GM23338 (cell line): ENCODE results near the gene GLS. TPM values are rescaled to one million over a fixed set of nuclear protein-coding genes. Genes with fewer than 3 reads are reported as not detected.

Source experiments
- ATAC-seq: fragments of 200-7000 bp; cut with Tn5 transposase; 3 replicates; pipeline ENCODE4 v1.9.1; 2020
- DNase-seq: peaks from one replicate; pipeline ENCODE4 v3.0.0-alpha.2; 2015; ENCODE audit warnings: low spot score
- H2AFZ ChIP-seq: fragments of 200-600 bp; sonication (generic); 2 replicates; pipeline ENCODE4 v1.8.0; 2016; ENCODE audit warnings: antibody characterized with exemption, mild to moderate bottlenecking, moderate library complexity
- H3F3A ChIP-seq: fragments of 200-600 bp; sonication (generic); replicated peaks from 2 replicates; pipeline ENCODE4 v1.8.0; 2017; ENCODE audit warnings: antibody characterized with exemption, mixed run types, low read depth
- H3K27ac ChIP-seq: fragments of 200-600 bp; sonication (generic); 2 replicates; pipeline ENCODE4 v1.6.1; 2016; ENCODE audit warnings: low read depth
- H3K27me3 ChIP-seq: fragments of 200-600 bp; sonication (generic); 2 replicates; pipeline ENCODE4 v1.8.0; 2016; ENCODE audit warnings: mild to moderate bottlenecking, mixed run types, moderate library complexity; ENCODE audit not compliant: insufficient read depth
- H3K36me3 ChIP-seq: fragments of 200-600 bp; sonication (generic); 2 replicates; pipeline ENCODE4 v1.8.0; 2016; ENCODE audit warnings: mild to moderate bottlenecking; ENCODE audit not compliant: insufficient read depth
- H3K4me1 ChIP-seq: fragments of 200-600 bp; sonication (generic); 2 replicates; pipeline ENCODE4 v1.8.0; 2016; ENCODE audit warnings: mild to moderate bottlenecking, moderate library complexity; ENCODE audit not compliant: insufficient read depth
- H3K4me2 ChIP-seq: fragments of 200-600 bp; sonication (generic); 2 replicates; pipeline ENCODE4 v1.7.1; 2017; ENCODE audit warnings: mixed run types
- H3K4me3 ChIP-seq: fragments of 200-600 bp; sonication (generic); 2 replicates; pipeline ENCODE4 v1.6.1; 2016; ENCODE audit warnings: mixed run types
- H3K79me2 ChIP-seq: fragments of 200-600 bp; sonication (generic); replicated peaks from 2 replicates; pipeline ENCODE4 v1.8.0; 2017; ENCODE audit warnings: mild to moderate bottlenecking; ENCODE audit not compliant: insufficient read depth
- H3K9me2 ChIP-seq: fragments of 200-600 bp; sonication (generic); 2 replicates; pipeline ENCODE4 v1.8.0; 2017; ENCODE audit not compliant: insufficient read depth
- H4K20me1 ChIP-seq: fragments of 200-600 bp; sonication (generic); replicated peaks from 2 replicates; pipeline ENCODE4 v1.8.0; 2017; ENCODE audit warnings: mild to moderate bottlenecking; ENCODE audit not compliant: insufficient read depth
- H3K27ac Mint-ChIP-seq: 2 replicates; pipeline ENCODE4 v1.8.0; 2020; ENCODE audit warnings: inconsistent platforms, mild to moderate bottlenecking, moderate library complexity, mixed read lengths
- H3K27me3 Mint-ChIP-seq: 3 replicates; pipeline ENCODE4 v1.8.0; 2022; ENCODE audit warnings: low read depth, mild to moderate bottlenecking, moderate library complexity, mixed read lengths, inconsistent platforms; ENCODE audit not compliant: insufficient read depth, poor library complexity
- H3K36me3 Mint-ChIP-seq: 3 replicates; pipeline ENCODE4 v1.8.0; 2021; ENCODE audit warnings: low read depth, mild to moderate bottlenecking, inconsistent platforms, moderate library complexity, mixed read lengths
- H3K4me1 Mint-ChIP-seq: 3 replicates; pipeline ENCODE4 v1.8.0; 2020; ENCODE audit warnings: mild to moderate bottlenecking, inconsistent platforms, mixed read lengths
- H3K4me3 Mint-ChIP-seq: 3 replicates; pipeline ENCODE4 v1.8.0; 2021; ENCODE audit warnings: moderate library complexity, mild to moderate bottlenecking, inconsistent platforms, mixed read lengths
- H3K9me3 Mint-ChIP-seq: 3 replicates; pipeline ENCODE4 v1.8.0; 2020; ENCODE audit warnings: moderate library complexity, mild to moderate bottlenecking, inconsistent platforms, mixed read lengths
- CREB1 ChIP-seq: fragments of 250-450 bp; sonication (Bioruptor Pico); IDR thresholded peaks from 2 replicates; pipeline ENCODE4 v1.5.0; 2020; ENCODE audit warnings: low read depth, mild to moderate bottlenecking, moderate library complexity
- CTCF ChIP-seq, 2 experiments: fragments of 200-600 bp in 1 of 2; sonication (generic) in 1 of 2; conservative IDR thresholded peaks; 2 replicates each; pipeline versions ENCODE4 v1.5.1 to v1.6.1; 2016 to 2017; ENCODE audit warnings: antibody characterized with exemption in 2 of 2, low read depth in 2 of 2, mild to moderate bottlenecking in 2 of 2, moderate library complexity in 1 of 2
- ETS1 ChIP-seq: IDR thresholded peaks from 2 replicates; pipeline ENCODE4 v1.6.1; 2016; ENCODE audit warnings: antibody characterized with exemption
- EZH2 ChIP-seq: fragments of 200-600 bp; sonication (generic); IDR thresholded peaks from one replicate; pipeline ENCODE4 v1.8.0; 2017; ENCODE audit warnings: antibody characterized with exemption, mild to moderate bottlenecking, low read depth; ENCODE audit not compliant: unreplicated experiment
- EZH2phosphoT487 ChIP-seq: fragments of 200-600 bp; sonication (generic); IDR thresholded peaks from one replicate; pipeline ENCODE4 v1.8.1; 2018; ENCODE audit warnings: antibody characterized with exemption; ENCODE audit not compliant: unreplicated experiment
- JUNB ChIP-seq: IDR thresholded peaks from one replicate; pipeline ENCODE4 v1.6.1; 2016; ENCODE audit warnings: antibody characterized with exemption; ENCODE audit not compliant: unreplicated experiment
- NANOG ChIP-seq: IDR thresholded peaks from 2 replicates; pipeline ENCODE4 v1.6.1; 2016; ENCODE audit warnings: antibody characterized with exemption, borderline replicate concordance
- POLR2AphosphoS5 ChIP-seq: IDR thresholded peaks from 2 replicates; pipeline ENCODE4 v1.6.1; 2016; ENCODE audit warnings: antibody characterized with exemption, low read depth
- REST ChIP-seq: IDR thresholded peaks from one replicate; pipeline ENCODE4 v1.6.1; 2018; ENCODE audit warnings: antibody characterized with exemption; ENCODE audit not compliant: unreplicated experiment
- STAT1 ChIP-seq: IDR thresholded peaks from one replicate; pipeline ENCODE4 v1.6.1; 2016; ENCODE audit warnings: antibody characterized with exemption; ENCODE audit not compliant: unreplicated experiment
- ZNF114 ChIP-seq: fragments of 250-450 bp; sonication (Bioruptor Pico); IDR thresholded peaks from 2 replicates; pipeline ENCODE4 v1.5.0; 2020; ENCODE audit warnings: mild to moderate bottlenecking, moderate library complexity
- ZNF331 ChIP-seq: fragments of 250-450 bp; sonication (Bioruptor Pico); IDR thresholded peaks from 2 replicates; pipeline ENCODE4 v1.5.0; 2020; ENCODE audit warnings: low read depth, mild to moderate bottlenecking, moderate library complexity
- ZNF462 ChIP-seq: fragments of 250-450 bp; sonication (Bioruptor Pico); IDR thresholded peaks from 2 replicates; pipeline ENCODE4 v1.5.0; 2020; ENCODE audit warnings: mild to moderate bottlenecking, moderate library complexity
- polyA plus RNA-seq: library from polyadenylated mRNA; unstranded; fragments of >200 nt; fragmentation: Nextera tagmentation; extraction: Ambion mirVana; gene quantifications from 2 replicates; pipeline ENCODE4 v1.2.1, GENCODE V29; 2016
- total RNA-seq: library from RNA; depleted of rRNA; stranded (reverse); fragments of >200 nt; shearing (Covaris generic); gene quantifications from 2 replicates; pipeline ENCODE4 v1.2.3, GENCODE V29; 2014

The GLS gene
- total and polyA plus RNA-seq, 2 experiments from 2014 or later, result 38.1 to 172 TPM

GRCh38 chr2:190981333-190981732 lies 100.7 kb downstream of the GLS start:
- peaks cover 71% of the 10 kb centered on the region for H3K36me3 ChIP-seq
- no peak for TF ChIP-seq ZNF114 (CRISPR knock-in tag)
- TF ChIP-seq ZNF331 (CRISPR knock-in tag), result no peak
- no peak for TF ChIP-seq NANOG
- TF ChIP-seq JUNB, result no peak
- TF ChIP-seq STAT1, result no peak
- no peak for TF ChIP-seq CTCF (conservative IDR thresholded peaks at IDR 0.05; ENCODE audit: low read depth in 2 of 2)
- TF ChIP-seq ZNF462 (CRISPR knock-in tag), result no peak
- TF ChIP-seq EZH2phosphoT487, result no peak
- no peak for TF ChIP-seq POLR2AphosphoS5
- no peak for TF ChIP-seq CREB1 (CRISPR knock-in tag)
- TF ChIP-seq EZH2, result no peak
- TF ChIP-seq ETS1, result no peak
- no peak for TF ChIP-seq REST
- no peaks in the 10 kb centered on the region for H3K27me3 ChIP-seq

More at GRCh38 chr2:190981333-190981732, 100.7 kb downstream of the GLS start:
- Mint-ChIP-seq H3K4me1 (no peaks in the 10 kb centered on the region; the same call in 2 of the 3 replicates), H3K27ac (no peak overlapping the region), H3K27me3 (peaks cover 5% of the 10 kb centered on the region), H3K9me3 (no peaks in the 10 kb centered on the region), H3K36me3 (peaks cover 91% of the 10 kb centered on the region), H3K4me3 (no peak overlapping the region)
- Histone ChIP-seq H4K20me1 (peaks cover 4% of the 10 kb centered on the region), H3F3A (no peaks in the 10 kb centered on the region), H2AFZ (no peak overlapping the region), H3K4me1 (no peaks in the 10 kb centered on the region), H3K79me2 (no peaks in the 10 kb centered on the region), H3K4me2 (no peak overlapping the region), H3K4me3 (no peak overlapping the region), H3K27ac (no peak overlapping the region), H3K9me2 (no peaks in the 10 kb centered on the region)
- DNase-seq (no peak), ATAC-seq (no peak)
